CD4-positive, alpha-beta T cell treated with Interleukin-10 for 1 hour (primary cell): ENCODE data around the gene NRP2.

Source experiments
- DNase-seq: peaks from one replicate; pipeline ENCODE4 v3.0.0-alpha.2; 2020

The NRP2 gene

GRCh38 chr2:205811387-205811786 is 129.1 kb downstream of the NRP2 start:
- no peak for DNase-seq

GRCh38 chr2:205814039-205814364 is 131.7 kb downstream of the NRP2 start:
- no peak for DNase-seq

- DNase-seq, result no peak
Observed at GRCh38 chr2:205815673-205816072, 133.4 kb downstream of the NRP2 start.

GRCh38 chr2:205816268-205816667 is 134.0 kb downstream of the NRP2 start:
- no peak for DNase-seq

GRCh38 chr2:205822579-205822978 is 140.3 kb downstream of the NRP2 start:
- no peak for DNase-seq

GRCh38 chr2:205827809-205828365 is 145.6 kb downstream of the NRP2 start:
- DNase-seq, result no peak

GRCh38 chr2:205833864-205834263 is 151.6 kb downstream of the NRP2 start:
- DNase-seq, result no peak

GRCh38 chr2:205834796-205835195 is 152.5 kb downstream of the NRP2 start:
- no peak for DNase-seq

GRCh38 chr2:205835251-205835791 is 153.0 kb downstream of the NRP2 start:
- DNase-seq, result no peak

- DNase-seq, result no peak
Observed at GRCh38 chr2:205835923-205836322, 153.6 kb downstream of the NRP2 start.

GRCh38 chr2:205836477-205837221 is 154.3 kb downstream of the NRP2 start:
- DNase-seq, result no peak

GRCh38 chr2:205837663-205838062 is 155.4 kb downstream of the NRP2 start:
- DNase-seq, result no peak

- no peak for DNase-seq
Observed at GRCh38 chr2:205845446-205845845, 163.1 kb downstream of the NRP2 start.
